IPS DF 6.9 (cell line): ENCODE measurements around the gene RICTOR.
"Not testable (repeated sequence)": the region's sequence is repeated elsewhere in the genome, so short reads cannot be mapped to it uniquely, and the experiment has no call there.

Source experiments
- DNase-seq: peaks from one replicate; pipeline ENCODE4 v3.0.0-alpha.2; 2013; ENCODE audit warnings: low read depth, low spot score
- H3K27ac ChIP-seq: one replicate; pipeline ENCODE4 v1.5.1; 2013; ENCODE audit warnings: low read length, control low read depth
- H3K27me3 ChIP-seq: 2 replicates; pipeline ENCODE4 v1.6.1; 2013; ENCODE audit warnings: mild to moderate bottlenecking, low read length; ENCODE audit not compliant: control insufficient read depth, insufficient read depth
- H3K36me3 ChIP-seq: 2 replicates; pipeline ENCODE4 v1.6.1; 2013; ENCODE audit warnings: low read length; ENCODE audit not compliant: control insufficient read depth, insufficient read depth
- H3K4me1 ChIP-seq: 2 replicates; pipeline ENCODE4 v1.6.1; 2013; ENCODE audit warnings: low read length; ENCODE audit not compliant: control insufficient read depth, insufficient read depth
- H3K4me3 ChIP-seq: 2 replicates; pipeline ENCODE4 v1.5.1; 2013; ENCODE audit warnings: mild to moderate bottlenecking, low read length
- H3K9me3 ChIP-seq: 2 replicates; pipeline ENCODE4 v1.6.1; 2013; ENCODE audit warnings: low read length, inconsistent platforms; ENCODE audit not compliant: control insufficient read depth, insufficient read depth
- WGBS: extraction: QIAGEN DNeasy Blood & Tissue Kit; methylation state at CpG from one replicate; pipeline ENCODE4 v1.1.7; 2013; ENCODE audit warnings: mixed read lengths, missing lambda C conversion rate; ENCODE audit not compliant: insufficient read length, insufficient coverage; 5-methylcytosine and 5-hydroxymethylcytosine counted together

RICTOR gene

GRCh38 chr5:39022151-39022550 lies 52.0 kb downstream of the RICTOR start:
- no peak overlapping the region for H3K4me3 ChIP-seq
- no peaks in the 10 kb centered on the region for H3K36me3 ChIP-seq
- DNase-seq, result no peak
- peaks cover 6% of the 10 kb centered on the region for H3K4me1 ChIP-seq
- no peak overlapping the region for H3K27ac ChIP-seq
- H3K27me3 ChIP-seq, result no peaks in the 10 kb centered on the region
- no CpG with 5 or more reads among the region's 4 CpGs for WGBS
- no peaks in the 10 kb centered on the region for H3K9me3 ChIP-seq

DNA sequence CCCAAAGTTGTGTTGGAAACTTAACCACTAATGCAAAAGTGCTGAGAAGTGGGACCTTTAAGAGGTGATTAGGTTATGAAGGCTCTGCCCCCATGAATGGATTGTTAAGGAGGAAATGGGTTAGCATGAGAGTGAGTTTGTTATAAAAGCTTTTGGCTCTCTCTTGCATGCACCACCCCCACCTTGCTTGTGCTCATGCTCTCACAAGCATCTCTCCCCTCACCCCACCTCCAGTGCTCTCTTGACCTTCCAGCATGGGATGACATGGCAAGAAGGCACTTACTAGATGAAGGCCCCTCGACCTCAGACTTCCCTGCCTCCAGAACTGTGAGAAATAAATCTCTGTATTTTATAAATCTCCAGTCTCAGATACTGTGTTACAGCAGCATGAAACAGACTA lies 52.8 kb downstream of the RICTOR start:
- Histone ChIP-seq H3K27me3 (no peaks in the 10 kb centered on the region), H3K4me3 (no peak overlapping the region), H3K4me1 (peaks cover 6% of the 10 kb centered on the region), H3K9me3 (no peaks in the 10 kb centered on the region), H3K36me3 (no peaks in the 10 kb centered on the region), H3K27ac (no peak overlapping the region)
- DNase-seq, result peak; percentile 41
- no CpG with 5 or more reads among the region's 1 CpG for WGBS

DNA sequence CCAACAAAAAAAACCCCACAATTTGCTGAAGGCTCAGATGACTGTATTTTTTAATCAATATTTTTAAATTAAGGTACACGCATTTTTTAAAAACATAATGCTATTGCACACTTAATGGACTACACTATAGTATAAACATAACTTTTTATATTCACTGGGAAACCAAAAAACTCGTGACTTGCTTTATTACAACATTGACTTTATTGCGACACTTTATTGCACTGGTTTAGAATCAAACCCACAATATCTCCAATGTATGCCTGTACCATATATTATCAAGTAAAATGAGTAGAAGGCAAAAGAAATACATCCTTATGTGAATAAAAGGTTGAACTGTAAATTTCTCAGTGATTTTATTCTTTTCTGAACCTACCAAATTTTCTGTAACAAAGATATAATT lies 53.7 kb downstream of the RICTOR start:
- whole genome bisulfite sequencing, result no CpG with 5 or more reads among the region's 3 CpGs
- H3K4me3 ChIP-seq, result no peak overlapping the region
- peaks cover 6% of the 10 kb centered on the region for H3K4me1 ChIP-seq
- no peaks in the 10 kb centered on the region for H3K36me3 ChIP-seq
- no peak overlapping the region for H3K27ac ChIP-seq
- no peaks in the 10 kb centered on the region for H3K9me3 ChIP-seq
- DNase-seq, result no peak
- no peaks in the 10 kb centered on the region for H3K27me3 ChIP-seq

GRCh38 chr5:39019254-39019653 lies 54.9 kb downstream of the RICTOR start:
- no peak for DNase-seq
- WGBS, result no CpG with 5 or more reads among the region's 4 CpGs
- H3K36me3 ChIP-seq, result no peaks in the 10 kb centered on the region
- H3K27me3 ChIP-seq, result no peaks in the 10 kb centered on the region
- H3K27ac ChIP-seq, result no peak overlapping the region
- no peaks in the 10 kb centered on the region for H3K9me3 ChIP-seq
- peaks cover 6% of the 10 kb centered on the region for H3K4me1 ChIP-seq
- H3K4me3 ChIP-seq, result no peak overlapping the region

DNA sequence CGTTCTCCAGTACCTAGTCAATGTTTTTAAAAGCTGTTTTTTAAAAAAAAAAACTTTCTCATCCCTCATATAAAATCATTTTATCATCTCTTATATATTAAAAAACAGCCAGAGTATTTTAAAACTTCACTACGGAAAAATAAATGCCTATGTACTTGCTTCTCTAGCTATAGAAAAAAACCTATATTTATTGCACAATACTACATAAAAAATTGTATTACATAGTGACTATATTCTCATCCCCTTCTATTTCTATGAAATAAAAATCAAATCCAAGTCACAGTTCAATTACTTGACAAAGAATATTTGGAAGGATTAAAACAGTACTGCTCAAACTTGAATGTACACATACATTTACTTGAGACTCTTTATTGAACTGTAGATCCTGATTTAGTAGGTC lies 56.7 kb downstream of the RICTOR start:
- H3K9me3 ChIP-seq, result no peaks in the 10 kb centered on the region
- peaks cover 5% of the 10 kb centered on the region for H3K4me1 ChIP-seq
- no peaks in the 10 kb centered on the region for H3K36me3 ChIP-seq
- no peak overlapping the region for H3K4me3 ChIP-seq
- DNase-seq, result no peak
- H3K27me3 ChIP-seq, result no peaks in the 10 kb centered on the region
- no peak overlapping the region for H3K27ac ChIP-seq
- WGBS, result 100% methylated on average over 1 of the region's 2 CpGs

GRCh38 chr5:39016587-39017275 lies 57.5 kb downstream of the RICTOR start:
- H3K4me1 ChIP-seq, result no peaks in the 10 kb centered on the region
- no peaks in the 10 kb centered on the region for H3K27me3 ChIP-seq
- no peak overlapping the region for H3K27ac ChIP-seq
- no peak overlapping the region for H3K4me3 ChIP-seq
- WGBS, result no CpG with 5 or more reads among the region's 1 CpG
- peaks cover 2% of the 10 kb centered on the region for H3K9me3 ChIP-seq
- no peaks in the 10 kb centered on the region; the same call in 1 of the 2 replicates for H3K36me3 ChIP-seq
- no peak for DNase-seq

- DNase-seq, result no peak
- no peak overlapping the region for H3K4me3 ChIP-seq
- 100% methylated on average over 1 of the region's 4 CpGs for WGBS
- no peaks in the 10 kb centered on the region for H3K27me3 ChIP-seq
- H3K36me3 ChIP-seq, result peaks cover 2% of the 10 kb centered on the region; the same call in 1 of the 2 replicates
- no peaks in the 10 kb centered on the region for H3K4me1 ChIP-seq
- H3K9me3 ChIP-seq, result peaks cover 7% of the 10 kb centered on the region
- H3K27ac ChIP-seq, result no peak overlapping the region
Measured at GRCh38 chr5:39015743-39016586, 58.2 kb downstream of the RICTOR start.

- peaks cover 7% of the 10 kb centered on the region for H3K9me3 ChIP-seq
- peaks cover 3% of the 10 kb centered on the region; the same call in 1 of the 2 replicates for H3K36me3 ChIP-seq
- no CpG with 5 or more reads among the region's 2 CpGs for WGBS
- no peak overlapping the region for H3K27ac ChIP-seq
- H3K27me3 ChIP-seq, result no peaks in the 10 kb centered on the region
- H3K4me1 ChIP-seq, result no peaks in the 10 kb centered on the region
- H3K4me3 ChIP-seq, result no peak overlapping the region
- no peak for DNase-seq
Measured at GRCh38 chr5:39014561-39014960, 59.6 kb downstream of the RICTOR start.

GRCh38 chr5:39013938-39014337 lies 60.3 kb downstream of the RICTOR start:
- Histone ChIP-seq H3K27me3 (no peaks in the 10 kb centered on the region), H3K4me3 (no peak overlapping the region), H3K9me3 (peaks cover 7% of the 10 kb centered on the region), H3K4me1 (no peaks in the 10 kb centered on the region), H3K36me3 (peaks cover 3% of the 10 kb centered on the region; the same call in 1 of the 2 replicates), H3K27ac (no peak overlapping the region)
- no peak for DNase-seq
- no CpG with 5 or more reads among the region's 2 CpGs for WGBS

- not testable (repeated sequence) for H3K4me1 ChIP-seq, DNase-seq, H3K36me3 ChIP-seq, H3K4me3 ChIP-seq, H3K9me3 ChIP-seq, H3K27ac ChIP-seq, H3K27me3 ChIP-seq
- WGBS, result no CpG with 5 or more reads among the region's 2 CpGs
Measured at GRCh38 chr5:39010958-39011357, 63.2 kb downstream of the RICTOR start.
